Adrenal gland (tissue), 12 donors: Measurements from ENCODE around the gene MAEA. TPM values are rescaled to one million over a fixed set of nuclear protein-coding genes. Genes with fewer than 3 reads are reported as not detected.
A peak's percentile ranks its signal among the peaks of the same experiment; 100 is the strongest.

Experiments
- DNase-seq, 7 donors: peaks; one replicate each; pipeline ENCODE4 v3.0.0-alpha.2; 2019 to 2020
- H3K27ac ChIP-seq, 5 donors: fragments of 200-600 bp; sonication (generic) in 4 of 5; 1 replicate in 3 of 5; 2 replicates in 2 of 5; pipeline versions ENCODE4 v1.5.1 to v1.8.0; 2016 to 2020; ENCODE audit warnings: mild to moderate bottlenecking in 1 of 5
- H3K27me3 ChIP-seq: fragments of 200-600 bp; 2 replicates; pipeline ENCODE4 v1.8.0; 2021
- H3K36me3 ChIP-seq, 2 donors: fragments of 200-600 bp; replicated peaks in 1 of 2; 1 replicate in 1 of 2; 2 replicates in 1 of 2; pipeline versions ENCODE4 v1.5.1 to v1.8.0; 2018 to 2022
- H3K4me1 ChIP-seq, 2 donors: fragments of 200-600 bp; replicated peaks in 1 of 2; 1 replicate in 1 of 2; 2 replicates in 1 of 2; pipeline versions ENCODE4 v1.5.1 to v1.8.0; 2018 to 2021
- H3K4me3 ChIP-seq, 4 donors: fragments of 200-600 bp; sonication (generic) in 3 of 4; one replicate each; pipeline ENCODE4 v1.5.1; 2016 to 2018
- H3K9me3 ChIP-seq, 3 donors: fragments of 200-600 bp; sonication (generic) in 1 of 3; replicated peaks in 1 of 3; 1 replicate in 2 of 3; 2 replicates in 1 of 3; pipeline versions ENCODE4 v1.5.1 to v1.8.0; 2016 to 2021
- POLR2A ChIP-seq, 2 donors: fragments of 450-650 bp; IDR thresholded peaks; one replicate each; pipeline ENCODE4 v1.6.1; 2017; ENCODE audit warnings: antibody characterized with exemption in 2 of 2, mild to moderate bottlenecking in 2 of 2, moderate library complexity in 1 of 2
- WGBS, 4 donors: extraction: QIAGEN DNeasy Blood & Tissue Kit in 2 of 4; methylation state at CpG; one replicate each; pipeline versions ENCODE4 v1.1.5 to v1.1.7; 2013 to 2017; 5-methylcytosine and 5-hydroxymethylcytosine counted together
- intact Hi-C, 2 donors: fragments of 100-400 bp; cut with DNase I; formaldehyde crosslinking; loops; one replicate each; pipeline versions ENCODE4 v1.14.1 to v1.15.0; 2022 to 2023
- polyA plus RNA-seq, 3 donors: library from polyadenylated mRNA; stranded (reverse); fragments of 200-250 nt in 2 of 3; fragments of 350-450 nt in 1 of 3; fragmentation: Illumina TruSeq in 1 of 3; extraction: RNeasy Lipid Tissue Mini Kit (QIAGEN cat#74804) in 1 of 3; gene quantifications; one replicate each; pipeline ENCODE4 v1.2.3, GENCODE V29; 2013 to 2014
- total RNA-seq, 9 donors: library from RNA; depleted of rRNA in 4 of 9; stranded (reverse); fragments of >200 nt in 4 of 9; fragments of 120-200 nt in 1 of 9; fragmentation: NEBNext Ultra II Directional in 1 of 9; extraction: Animal tissue kit (Norgen Biotek cat#: 25700) in 1 of 9; gene quantifications; one replicate each; pipeline versions ENCODE4 v1.1.0 to v1.2.4, GENCODE V29; 2013 to 2023
- TF ChIP-seq, protein P1 (sequence below), 6 experiments: fragments of 450-650 bp in 4 of 6; fragments of 200-600 bp in 2 of 6; sonication (generic) in 1 of 6; IDR thresholded peaks; 1 replicate in 5 of 6; 2 replicates in 1 of 6; pipeline versions ENCODE4 v1.5.1 to v1.8.0; 2016 to 2021; ENCODE audit warnings: antibody characterized with exemption in 6 of 6, mild to moderate bottlenecking in 2 of 6, moderate library complexity in 1 of 6
- donor health status: healthy with polysubstance abuse.
- donor health status: Bipolar disorder and iron deficiency.
- donor health status: DM: yes; HTN: yes; CAD: no.
- donor health status: DM: no; HTN: no; CAD: no.
- donor health status: DM: no; HTN: no; CAD: no.
- donor health status: DM: yes; HTN: yes; CAD: no.

The MAEA gene
- total and polyA plus RNA-seq, 12 donors = 35.6 to 103 (median 75.1) TPM

DNA sequence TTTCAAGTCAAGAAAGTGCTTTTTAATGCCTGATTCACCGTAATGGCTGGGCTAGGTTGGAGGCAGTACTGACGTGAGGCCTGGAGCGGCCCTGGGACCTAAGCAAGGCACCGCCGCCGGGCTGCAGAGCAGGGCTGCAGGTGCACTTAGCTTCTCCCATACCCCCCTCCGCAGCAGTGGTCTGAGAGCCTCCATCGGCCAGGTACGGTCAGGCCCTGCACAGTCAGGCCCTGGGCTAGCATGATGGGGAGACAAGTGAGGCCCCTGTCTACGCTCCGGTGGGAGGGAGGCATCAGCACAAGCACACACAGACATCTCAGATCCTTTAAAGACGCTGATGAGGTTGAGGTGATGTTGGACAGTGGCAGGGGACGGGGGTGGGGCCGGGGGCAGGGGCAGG, 4.7 kb downstream of the MAEA start:
- H3K27me3 ChIP-seq = no peaks in the 10 kb centered on the region
- peak overlapping the region in 3 of 5 donors; percentile 45 to 78 (median 61) for H3K27ac ChIP-seq
- TF ChIP-seq POLR2A (IDR thresholded peaks at IDR 0.05) = no peak
- TF ChIP-seq, protein P1, sequence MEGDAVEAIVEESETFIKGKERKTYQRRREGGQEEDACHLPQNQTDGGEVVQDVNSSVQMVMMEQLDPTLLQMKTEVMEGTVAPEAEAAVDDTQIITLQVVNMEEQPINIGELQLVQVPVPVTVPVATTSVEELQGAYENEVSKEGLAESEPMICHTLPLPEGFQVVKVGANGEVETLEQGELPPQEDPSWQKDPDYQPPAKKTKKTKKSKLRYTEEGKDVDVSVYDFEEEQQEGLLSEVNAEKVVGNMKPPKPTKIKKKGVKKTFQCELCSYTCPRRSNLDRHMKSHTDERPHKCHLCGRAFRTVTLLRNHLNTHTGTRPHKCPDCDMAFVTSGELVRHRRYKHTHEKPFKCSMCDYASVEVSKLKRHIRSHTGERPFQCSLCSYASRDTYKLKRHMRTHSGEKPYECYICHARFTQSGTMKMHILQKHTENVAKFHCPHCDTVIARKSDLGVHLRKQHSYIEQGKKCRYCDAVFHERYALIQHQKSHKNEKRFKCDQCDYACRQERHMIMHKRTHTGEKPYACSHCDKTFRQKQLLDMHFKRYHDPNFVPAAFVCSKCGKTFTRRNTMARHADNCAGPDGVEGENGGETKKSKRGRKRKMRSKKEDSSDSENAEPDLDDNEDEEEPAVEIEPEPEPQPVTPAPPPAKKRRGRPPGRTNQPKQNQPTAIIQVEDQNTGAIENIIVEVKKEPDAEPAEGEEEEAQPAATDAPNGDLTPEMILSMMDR (IDR thresholded peaks at IDR 0.05) = no peak
- H3K36me3 ChIP-seq = peaks cover 0 to 10% of the 10 kb centered on the region in 2 donors
- peak overlapping the region in 1 of 4 donors; percentile 19 for H3K4me3 ChIP-seq
- intact Hi-C loops = loop anchor here (5.0 to 10.0 kb wide), 2 partner anchors 50 to 53 kb away; partner anchors contain the start of gene UVSSA (in 2 of the 2)
- DNase-seq = peak in 1 of 7 donors; percentile 47
- no peaks in the 10 kb centered on the region for H3K9me3 ChIP-seq
- 61 to 80% (median 73%) methylated on average over 11 to 14 of the region's 14 CpGs for WGBS, 4 donors
- H3K4me1 ChIP-seq = peaks cover 26 to 56% of the 10 kb centered on the region in 2 donors

DNA sequence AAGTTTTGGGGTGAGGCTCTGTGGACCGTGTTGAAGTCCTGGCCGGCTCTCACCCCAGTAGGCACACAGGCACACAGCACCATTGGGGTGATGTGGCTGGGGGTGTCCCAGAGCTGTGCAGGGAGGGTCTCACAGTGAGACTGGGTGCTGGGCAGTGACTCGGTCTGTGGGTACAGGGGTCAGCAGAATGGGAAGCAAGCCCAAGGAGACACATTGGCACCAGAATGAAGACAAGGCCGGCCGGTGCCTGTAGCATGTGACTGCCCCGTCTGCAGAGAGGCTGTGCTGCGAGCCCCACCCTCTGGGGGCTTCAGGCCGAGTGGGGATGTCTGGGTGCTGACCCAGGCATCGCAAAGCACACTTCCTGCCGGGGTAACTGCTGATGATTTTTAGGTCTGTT, 5.2 kb downstream of the MAEA start:
- Histone ChIP-seq H3K9me3 (no peaks in the 10 kb centered on the region), H3K27me3 (no peaks in the 10 kb centered on the region), H3K27ac (peak overlapping the region in 3 of 5 donors; percentile 28 to 78 (median 61)), H3K36me3 (peaks cover 0 to 11% of the 10 kb centered on the region in 2 donors), H3K4me3 (no peak overlapping the region), H3K4me1 (peaks cover 26 to 56% of the 10 kb centered on the region in 2 donors)
- TF ChIP-seq, protein P1 (IDR thresholded peaks at IDR 0.05) = no peak
- no peak for TF ChIP-seq POLR2A (IDR thresholded peaks at IDR 0.05)
- 24 to 37% (median 29%) methylated on average over 6 to 10 of the region's 10 CpGs for WGBS, 4 donors
- intact Hi-C loops = loop anchor here (5.0 to 10.0 kb wide), 2 partner anchors 50 to 52 kb away; partner anchors contain the start of gene UVSSA (in 2 of the 2)
- peak in 2 of 7 donors; percentile 52 to 53 for DNase-seq

DNA sequence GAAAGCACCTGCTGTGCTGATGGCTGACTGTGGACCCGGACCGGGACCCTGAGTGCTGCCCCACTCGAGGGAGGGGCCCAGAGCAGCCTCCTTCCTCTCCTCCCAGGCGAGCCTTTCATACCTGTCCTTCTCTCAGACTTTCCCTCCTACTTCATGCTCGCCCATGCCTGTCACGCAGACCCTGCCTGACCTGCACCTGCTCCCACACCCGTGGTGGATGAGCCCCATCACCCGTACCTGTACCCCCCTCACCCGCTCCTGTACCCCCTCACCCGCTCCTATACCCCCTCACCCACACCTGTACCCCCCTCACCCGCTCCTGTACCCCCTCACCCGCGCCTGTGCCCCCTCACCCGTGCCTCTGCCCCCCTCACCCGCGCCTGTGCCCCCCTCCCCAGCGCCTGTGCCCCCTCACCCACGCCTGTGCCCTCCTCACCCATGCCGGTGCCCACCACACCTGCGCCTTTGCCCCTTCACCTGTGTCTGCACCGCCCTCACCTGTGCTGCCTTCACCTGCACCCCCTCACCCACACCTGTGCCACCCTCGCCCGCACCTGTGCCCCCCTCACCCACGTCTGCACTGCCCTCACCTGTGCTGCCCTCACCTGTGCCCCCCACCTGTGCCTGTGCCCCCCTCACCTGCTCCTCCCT, 5.8 kb downstream of the MAEA start:
- Histone ChIP-seq H3K36me3 (peaks cover 0 to 17% of the 10 kb centered on the region in 2 donors), H3K4me3 (no peak overlapping the region), H3K27ac (peak overlapping the region in 3 of 5 donors; percentile 28 to 78 (median 61)), H3K4me1 (peaks cover 26 to 62% of the 10 kb centered on the region in 2 donors), H3K9me3 (no peaks in the 10 kb centered on the region), H3K27me3 (no peaks in the 10 kb centered on the region)
- 71 to 75% (median 74%) methylated on average over 13 to 24 of the region's 24 CpGs for WGBS, 4 donors
- TF ChIP-seq, protein P1 (IDR thresholded peaks at IDR 0.05) = no peak
- TF ChIP-seq POLR2A (IDR thresholded peaks at IDR 0.05) = no peak
- intact Hi-C loops = loop anchor here in 1 of 2 donors (10.0 kb wide), 1 partner anchor 49 kb away; the partner anchor contains the start of gene UVSSA
- peak in 1 of 7 donors; percentile 48 for DNase-seq

- Histone ChIP-seq H3K9me3 (no peaks in the 10 kb centered on the region), H3K27ac (peak overlapping the region in 2 of 5 donors; percentile 17 to 44), H3K27me3 (no peaks in the 10 kb centered on the region), H3K4me1 (peaks cover 17 to 62% of the 10 kb centered on the region in 2 donors), H3K4me3 (no peak overlapping the region), H3K36me3 (peaks cover 0 to 21% of the 10 kb centered on the region in 2 donors)
- TF ChIP-seq, protein P1 (IDR thresholded peaks at IDR 0.05) = no peak
- no peak for TF ChIP-seq POLR2A (IDR thresholded peaks at IDR 0.05)
- WGBS, 4 donors = 77 to 82% (median 80%) methylated on average over 16 to 18 of the region's 18 CpGs
- DNase-seq = peak in 1 of 7 donors; percentile 28
- intact Hi-C loops = loop anchor here in 1 of 2 donors (10.0 kb wide), 1 partner anchor 48 kb away; the partner anchor contains the start of gene UVSSA
These were observed 6.8 kb downstream of the MAEA start for GRCh38 chr4:1296324-1297022.
